A673 (cell line): ENCODE measurements around the gene ZNF789.

Experiments used
- CTCF ChIP-seq: fragments of 300-800, 200-600 bp; sonication (generic); conservative IDR thresholded peaks from 2 replicates; pipeline ENCODE4 v1.5.1; 2017; ENCODE audit warnings: low read depth, mild to moderate bottlenecking, antibody characterized with exemption, low read length, moderate library complexity, mixed read lengths
- EZH2 ChIP-seq: fragments of 200-600 bp; sonication (generic); IDR thresholded peaks from 2 replicates; pipeline ENCODE4 v1.6.1; 2017; ENCODE audit warnings: borderline replicate concordance, low read depth, mild to moderate bottlenecking, mixed read lengths, antibody characterized with exemption, low read length; ENCODE audit not compliant: poor library complexity, severe bottlenecking

- TF ChIP-seq EZH2 (no peak), CTCF (no peak)
Observed at GRCh38 chr7:99521399-99521798, 48.7 kb downstream of the ZNF789 start.
